OCI-LY7 (cell line): Measurements from ENCODE around the gene PIK3R3. TPM values are rescaled to one million over a fixed set of nuclear protein-coding genes. Genes with fewer than 3 reads are reported as not detected.
"Not testable (repeated sequence)": the region's sequence is repeated elsewhere in the genome, so short reads cannot be mapped to it uniquely, and the experiment has no call there.

Experiments used
- BruUV-seq: library from RNA; stranded (reverse); fragments of 400-500 nt; replicated peaks from 2 replicates; lab custom pipeline; 2021; lab: Mats Ljungman, UMichigan
- CTCF ChIA-PET: fragments of 300-600 bp; sonication (Branson Sonifier 250); formaldehyde crosslinking; loops from one replicate; lab custom pipeline; 2022; ENCODE audit warnings: antibody characterized with exemption; ENCODE audit not compliant: unreplicated experiment; lab: Charles Lee
- POLR2A ChIA-PET: fragments of 300-600 bp; sonication (Branson Sonifier 250); formaldehyde crosslinking; loops from one replicate; lab custom pipeline; 2022; ENCODE audit warnings: antibody characterized with exemption; lab: Charles Lee
- DNase-seq: peaks from one replicate; pipeline ENCODE4 v3.0.0-alpha.2; 2015; ENCODE audit warnings: low spot score
- H2AFZ ChIP-seq: fragments of 200-600 bp; sonication (generic), shearing (Covaris generic); 2 replicates; pipeline ENCODE4 v1.6.1; 2014; ENCODE audit warnings: mild to moderate bottlenecking, antibody characterized with exemption, low read length, moderate library complexity
- H3K27ac ChIP-seq: fragments of 200-600 bp; sonication (generic); 2 replicates; pipeline ENCODE4 v1.5.1; 2014; ENCODE audit warnings: mixed run types, low read depth, mild to moderate bottlenecking, moderate library complexity, low read length, inconsistent platforms; ENCODE audit not compliant: poor library complexity, severe bottlenecking
- H3K36me3 ChIP-seq: fragments of 200-600 bp; sonication (generic); 2 replicates; pipeline ENCODE4 v1.6.1; 2014; ENCODE audit warnings: mild to moderate bottlenecking, antibody characterized with exemption, low read length, moderate library complexity, mixed read lengths; ENCODE audit not compliant: insufficient read depth
- H3K4me1 ChIP-seq: fragments of 200-600 bp; sonication (generic); 2 replicates; pipeline ENCODE4 v1.5.1; 2014; ENCODE audit warnings: mild to moderate bottlenecking, low read length; ENCODE audit not compliant: insufficient read depth, poor library complexity, severe bottlenecking
- H3K4me2 ChIP-seq: fragments of 200-600 bp; sonication (generic); 2 replicates; pipeline ENCODE4 v1.6.1; 2014; ENCODE audit warnings: mild to moderate bottlenecking, low read length
- H3K4me3 ChIP-seq: fragments of 200-600 bp; sonication (generic); 2 replicates; pipeline ENCODE4 v1.5.1; 2014; ENCODE audit warnings: mild to moderate bottlenecking, low read depth, low read length; ENCODE audit not compliant: poor library complexity, severe bottlenecking
- H3K79me2 ChIP-seq: fragments of 200-600 bp; sonication (generic); 2 replicates; pipeline ENCODE4 v1.6.1; 2016; ENCODE audit warnings: low read depth, mild to moderate bottlenecking, low read length, moderate library complexity, mixed read lengths; ENCODE audit not compliant: insufficient read depth
- H3K9me2 ChIP-seq: fragments of 200-600 bp; sonication (generic); 2 replicates; pipeline ENCODE4 v1.6.1; 2016; ENCODE audit warnings: mild to moderate bottlenecking, low read length, mixed read lengths; ENCODE audit not compliant: insufficient read depth
- H3K9me3 ChIP-seq: fragments of 200-600 bp; sonication (generic); 2 replicates; pipeline ENCODE4 v1.6.1; 2014; ENCODE audit warnings: mild to moderate bottlenecking, mixed run types, low read length, mixed read lengths
- H4K20me1 ChIP-seq: fragments of 200-600 bp; sonication (generic); 2 replicates; pipeline ENCODE4 v1.6.1; 2014; ENCODE audit warnings: mild to moderate bottlenecking, antibody characterized with exemption, low read length, moderate library complexity, mixed read lengths; ENCODE audit not compliant: insufficient read depth
- EZH2phosphoT487 ChIP-seq: fragments of 200-600 bp; sonication (generic); IDR thresholded peaks from 2 replicates; pipeline ENCODE4 v1.6.1; 2018; ENCODE audit warnings: low read depth, borderline replicate concordance, mild to moderate bottlenecking, mixed run types, antibody characterized with exemption, low read length, moderate library complexity, mixed read lengths
- intact Hi-C: fragments of 100-400 bp; cut with micrococcal nuclease; formaldehyde crosslinking; loops from one replicate; pipeline ENCODE4 v1.10.0; 2022; ENCODE audit not compliant: unreplicated experiment
- total RNA-seq, 2 experiments: library from RNA; depleted of rRNA in 1 of 2; stranded (reverse); fragments of >200 nt in 1 of 2; shearing (Covaris generic) in 1 of 2; gene quantifications; 2 replicates each; pipeline ENCODE4 v1.2.3, GENCODE V29; 2014 to 2022
- TF ChIP-seq, protein P1 (sequence below): fragments of 200-600 bp; sonication (generic); conservative IDR thresholded peaks from 2 replicates; pipeline ENCODE4 v1.5.1; 2014; ENCODE audit warnings: mild to moderate bottlenecking, antibody characterized with exemption, low read length, moderate library complexity, mixed read lengths

Gene PIK3R3
- total RNA-seq, 2 experiments from 2014 or later = 12.7 to 27.0 TPM

DNA sequence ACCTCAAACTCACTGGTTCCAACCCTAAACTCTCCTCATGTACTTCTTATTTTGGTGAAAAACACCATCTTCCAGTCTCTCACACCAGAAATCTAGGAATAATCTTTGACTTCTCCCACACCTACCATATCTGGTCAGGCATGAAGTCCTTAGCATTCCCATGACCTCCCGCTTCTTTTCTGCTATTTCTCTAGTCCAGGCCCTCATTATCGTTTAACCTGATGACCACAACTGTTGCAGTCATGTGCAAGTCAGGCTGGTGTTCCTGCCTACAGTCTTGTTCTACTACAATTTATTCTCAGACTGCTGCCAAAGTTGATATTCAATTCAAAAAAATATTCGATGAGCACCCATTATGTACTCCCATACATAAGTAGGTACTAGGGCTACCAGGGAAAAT lies 71.3 kb downstream of the PIK3R3 start:
- no peak overlapping the region for H3K27ac ChIP-seq
- H3K36me3 ChIP-seq = peaks cover 78% of the 10 kb centered on the region
- TF ChIP-seq, protein P1, sequence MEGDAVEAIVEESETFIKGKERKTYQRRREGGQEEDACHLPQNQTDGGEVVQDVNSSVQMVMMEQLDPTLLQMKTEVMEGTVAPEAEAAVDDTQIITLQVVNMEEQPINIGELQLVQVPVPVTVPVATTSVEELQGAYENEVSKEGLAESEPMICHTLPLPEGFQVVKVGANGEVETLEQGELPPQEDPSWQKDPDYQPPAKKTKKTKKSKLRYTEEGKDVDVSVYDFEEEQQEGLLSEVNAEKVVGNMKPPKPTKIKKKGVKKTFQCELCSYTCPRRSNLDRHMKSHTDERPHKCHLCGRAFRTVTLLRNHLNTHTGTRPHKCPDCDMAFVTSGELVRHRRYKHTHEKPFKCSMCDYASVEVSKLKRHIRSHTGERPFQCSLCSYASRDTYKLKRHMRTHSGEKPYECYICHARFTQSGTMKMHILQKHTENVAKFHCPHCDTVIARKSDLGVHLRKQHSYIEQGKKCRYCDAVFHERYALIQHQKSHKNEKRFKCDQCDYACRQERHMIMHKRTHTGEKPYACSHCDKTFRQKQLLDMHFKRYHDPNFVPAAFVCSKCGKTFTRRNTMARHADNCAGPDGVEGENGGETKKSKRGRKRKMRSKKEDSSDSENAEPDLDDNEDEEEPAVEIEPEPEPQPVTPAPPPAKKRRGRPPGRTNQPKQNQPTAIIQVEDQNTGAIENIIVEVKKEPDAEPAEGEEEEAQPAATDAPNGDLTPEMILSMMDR = no peak
- TF ChIP-seq EZH2phosphoT487 = no peak
- peaks cover 11% of the 10 kb centered on the region for H3K4me1 ChIP-seq
- intact Hi-C loops = no loop called here
- no peaks in the 10 kb centered on the region for H4K20me1 ChIP-seq
- H3K79me2 ChIP-seq = no peaks in the 10 kb centered on the region
- H3K9me2 ChIP-seq = no peaks in the 10 kb centered on the region
- ChIA-PET POLR2A (interaction anchor here (1.3 kb wide), 1 partner anchor 23 kb away, joined by 3 read pairs; no protein-coding TSS in a partner anchor), CTCF (no interaction called here)
- DNase-seq = no peak
- H3K4me3 ChIP-seq = no peak overlapping the region
- no peaks in the 10 kb centered on the region for H3K9me3 ChIP-seq
- H2AFZ ChIP-seq = no peak overlapping the region
- no peak overlapping the region for H3K4me2 ChIP-seq
- no TSS peak for BruUV-seq

DNA sequence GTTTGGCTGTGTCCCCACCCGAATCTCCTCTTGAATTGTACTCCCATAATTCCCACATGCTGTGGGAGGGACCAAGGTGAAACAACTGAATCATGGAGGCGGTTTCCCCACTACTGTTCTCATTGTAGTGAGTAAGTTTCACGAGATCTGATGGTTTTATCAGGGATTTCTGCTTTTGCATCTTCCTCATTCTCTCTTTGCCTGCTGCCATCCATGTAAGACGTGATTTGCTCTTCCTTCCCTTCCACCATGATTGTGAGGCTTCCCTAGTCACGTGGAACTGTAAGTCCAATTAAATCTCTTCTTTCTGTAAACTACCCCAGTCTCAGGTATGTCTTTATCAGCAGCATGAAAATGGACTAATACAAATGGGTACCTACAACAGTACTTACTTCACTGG lies 73.5 kb downstream of the PIK3R3 start:
- TF ChIP-seq, protein P1 = no peak
- TF ChIP-seq EZH2phosphoT487 = no peak
- H3K79me2 ChIP-seq = no peaks in the 10 kb centered on the region
- BruUV-seq = no TSS peak
- DNase-seq = no peak
- no peak overlapping the region for H3K27ac ChIP-seq
- peaks cover 79% of the 10 kb centered on the region for H3K36me3 ChIP-seq
- no peak overlapping the region for H3K4me3 ChIP-seq
- ChIA-PET POLR2A (no interaction called here), CTCF (no interaction called here)
- no peak overlapping the region for H2AFZ ChIP-seq
- H3K9me2 ChIP-seq = no peaks in the 10 kb centered on the region
- H3K4me1 ChIP-seq = no peaks in the 10 kb centered on the region
- no peaks in the 10 kb centered on the region for H3K9me3 ChIP-seq
- no peaks in the 10 kb centered on the region for H4K20me1 ChIP-seq
- intact Hi-C loops = no loop called here
- H3K4me2 ChIP-seq = no peak overlapping the region

DNA sequence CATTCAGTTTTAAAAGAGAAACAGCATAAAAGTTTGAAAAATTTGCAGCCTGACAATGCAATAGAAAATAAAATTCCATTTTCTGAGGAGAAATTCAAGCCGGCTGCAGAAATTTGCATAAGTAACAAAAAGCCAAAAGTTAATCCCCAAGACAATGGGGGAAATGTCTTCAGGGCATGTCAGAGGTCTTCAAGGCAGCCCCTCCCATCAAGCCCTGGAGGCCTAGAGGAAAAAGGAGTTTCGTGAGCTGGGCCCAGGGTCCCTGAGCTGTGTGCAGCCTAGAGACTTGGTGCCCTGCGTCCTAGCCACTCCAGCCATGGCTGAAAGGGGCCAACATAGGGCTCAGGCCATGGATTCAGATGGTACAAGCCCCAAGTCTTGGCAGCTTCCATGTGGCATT lies 74.6 kb downstream of the PIK3R3 start:
- Histone ChIP-seq H3K27ac (no peak overlapping the region), H3K9me3 (no peaks in the 10 kb centered on the region), H4K20me1 (no peaks in the 10 kb centered on the region), H3K4me1 (no peaks in the 10 kb centered on the region), H3K79me2 (no peaks in the 10 kb centered on the region), H2AFZ (no peak overlapping the region), H3K36me3 (peaks cover 72% of the 10 kb centered on the region), H3K4me3 (no peak overlapping the region), H3K9me2 (no peaks in the 10 kb centered on the region), H3K4me2 (no peak overlapping the region)
- ChIA-PET POLR2A (no interaction called here), CTCF (no interaction called here)
- TF ChIP-seq EZH2phosphoT487 = no peak
- TF ChIP-seq, protein P1 = no peak
- no peak for DNase-seq
- intact Hi-C loops = no loop called here
- no TSS peak for BruUV-seq

DNA sequence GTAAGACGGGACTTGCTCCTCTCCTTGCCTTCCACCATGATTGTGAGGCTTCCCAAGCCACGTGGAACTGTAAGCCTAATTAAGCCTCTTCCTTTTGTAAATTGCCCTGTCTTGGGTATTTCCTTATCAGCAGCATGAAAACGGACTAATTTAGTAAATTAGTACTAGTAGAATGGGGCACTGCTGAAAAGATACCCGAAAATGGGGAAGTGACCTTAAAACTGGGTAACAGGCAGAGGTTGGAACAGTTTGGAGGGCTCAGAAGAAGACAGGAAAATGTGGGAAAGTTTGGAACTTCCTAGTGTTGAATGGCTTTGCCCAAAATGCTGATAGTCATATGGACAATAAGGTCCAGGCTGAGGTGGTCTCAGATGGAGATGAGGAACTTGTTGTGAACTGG lies 75.2 kb downstream of the PIK3R3 start:
- CTCF ChIA-PET, DNase-seq, H3K27ac ChIP-seq, H3K9me3 ChIP-seq, H4K20me1 ChIP-seq, BruUV-seq, H3K4me2 ChIP-seq, intact Hi-C loops, H3K4me1 ChIP-seq, H3K79me2 ChIP-seq, H2AFZ ChIP-seq, H3K4me3 ChIP-seq, H3K9me2 ChIP-seq: not testable (repeated sequence)
- POLR2A ChIA-PET = interaction anchor here (0.5 kb wide), 1 partner anchor 70 kb away, joined by 4 read pairs; no protein-coding TSS in a partner anchor
- H3K36me3 ChIP-seq = peaks cover 72% of the 10 kb centered on the region
